Inferior parietal cortex (tissue), 1 donor: ENCODE measurements around the gene RNF220.
"Not testable (repeated sequence)": the region's sequence is repeated elsewhere in the genome, so short reads cannot be mapped to it uniquely, and the experiment has no call there.

Source experiments
- DNase-seq: peaks from one replicate; pipeline ENCODE4 v3.0.0-alpha.2; 2016; ENCODE audit errors: extremely low spot score

Gene RNF220

GRCh38 chr1:44547361-44547760 is 142.3 kb downstream of the RNF220 start:
- no peak for DNase-seq

DNA sequence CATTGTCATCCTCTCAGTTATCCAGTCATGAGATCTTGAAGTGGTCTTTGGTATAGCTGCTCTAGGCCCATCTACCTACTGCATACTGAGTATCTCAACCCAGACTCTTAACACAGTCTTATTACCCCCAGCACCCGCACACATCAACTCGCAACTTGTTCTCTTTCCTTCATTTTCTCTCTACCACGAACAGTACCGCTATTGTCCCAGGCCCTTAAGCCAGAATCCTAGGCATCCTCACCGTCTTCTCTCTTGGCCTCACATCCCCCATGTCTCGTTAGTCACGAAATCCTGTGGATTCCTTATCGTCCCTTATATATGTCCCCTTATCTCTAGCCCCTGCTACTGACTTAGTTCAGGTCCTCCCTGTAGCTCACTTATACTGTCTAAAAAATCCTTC is 142.8 kb downstream of the RNF220 start:
- no peak for DNase-seq

DNA sequence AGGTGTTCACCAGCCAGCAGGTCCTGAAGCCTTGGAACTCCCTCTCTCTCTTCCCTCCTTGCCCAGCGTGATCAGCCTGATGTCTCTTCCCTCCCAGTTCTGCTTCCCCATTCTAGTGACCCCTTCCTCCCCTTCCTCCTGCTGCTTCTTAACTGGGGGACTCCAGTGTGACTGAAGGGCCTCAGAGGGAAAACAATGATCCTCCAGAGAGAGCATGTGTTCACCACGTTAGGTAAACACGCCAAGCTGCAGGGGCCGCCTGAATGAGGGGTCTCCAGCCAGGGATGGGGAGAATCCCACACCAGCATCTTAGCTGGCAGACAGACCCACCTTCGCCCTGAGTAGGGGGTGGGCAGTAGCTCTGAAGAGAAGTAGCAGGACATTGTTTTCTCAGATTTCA is 144.5 kb downstream of the RNF220 start:
- no peak for DNase-seq

- DNase-seq: no peak
Measured at GRCh38 chr1:44553127-44553758, 148.2 kb downstream of the RNF220 start.

DNA sequence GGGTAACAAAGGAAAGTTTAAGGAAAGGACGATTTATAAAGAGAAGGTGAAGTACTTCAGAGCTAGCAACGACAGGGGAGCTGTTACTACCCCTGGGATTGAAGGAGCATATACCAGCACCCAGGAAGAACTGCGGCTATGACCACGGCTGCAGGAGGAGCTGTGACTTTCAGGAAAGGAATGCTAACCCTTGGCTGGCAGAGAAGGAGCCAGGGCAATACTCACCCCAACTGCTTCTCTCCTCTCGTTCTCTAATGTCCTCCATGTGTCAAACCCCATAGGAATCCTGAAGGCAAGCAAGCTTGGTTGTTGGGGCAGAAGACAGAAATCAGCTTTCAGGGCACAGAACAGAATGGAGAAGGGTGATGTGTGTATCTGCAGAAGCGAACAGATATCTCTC is 148.7 kb downstream of the RNF220 start:
- DNase-seq: no peak

GRCh38 chr1:44554706-44555105 is 149.7 kb downstream of the RNF220 start:
- no peak for DNase-seq

- DNase-seq: no peak
Measured at GRCh38 chr1:44557778-44558177, 152.7 kb downstream of the RNF220 start.

DNA sequence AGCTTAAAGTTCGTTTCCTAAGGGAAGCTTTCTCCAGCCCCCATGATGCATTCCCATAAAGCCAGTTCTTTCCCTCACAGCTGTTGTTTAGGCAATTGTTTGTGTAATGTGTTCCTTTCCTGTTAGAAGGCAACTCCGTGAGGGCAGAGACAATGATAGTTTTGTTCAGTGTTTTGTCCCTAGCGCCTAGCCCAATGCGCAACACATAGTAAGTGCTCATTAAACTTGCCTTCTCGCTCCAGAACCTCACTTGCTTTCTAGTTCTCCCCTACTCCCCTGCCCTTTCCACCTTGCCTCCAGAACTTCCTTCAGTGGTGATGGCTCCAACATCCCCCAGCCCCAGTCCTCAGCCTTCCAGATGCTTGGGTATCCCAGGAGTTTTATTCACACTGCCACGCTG is 153.8 kb downstream of the RNF220 start:
- no peak for DNase-seq

DNA sequence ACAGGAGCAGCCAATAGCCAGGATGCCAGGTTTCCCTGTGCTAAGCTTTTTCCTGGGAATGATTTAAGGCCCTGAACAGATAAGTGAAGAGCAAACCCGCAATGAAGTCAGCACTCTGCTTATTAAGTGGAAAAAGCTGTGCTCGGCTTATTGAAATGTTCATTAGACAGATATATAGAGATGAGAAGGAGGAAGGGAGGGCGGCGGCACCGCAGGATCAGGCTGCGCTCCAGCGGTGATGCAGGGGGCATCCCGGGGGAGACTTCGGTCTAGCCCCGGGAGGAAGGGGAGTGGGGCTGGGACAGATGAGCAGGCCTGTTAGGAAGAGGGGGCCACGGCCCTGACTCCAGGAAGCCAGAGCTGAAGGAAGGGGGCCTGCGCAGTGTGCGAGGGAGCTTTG is 154.3 kb downstream of the RNF220 start:
- DNase-seq: no peak

DNA sequence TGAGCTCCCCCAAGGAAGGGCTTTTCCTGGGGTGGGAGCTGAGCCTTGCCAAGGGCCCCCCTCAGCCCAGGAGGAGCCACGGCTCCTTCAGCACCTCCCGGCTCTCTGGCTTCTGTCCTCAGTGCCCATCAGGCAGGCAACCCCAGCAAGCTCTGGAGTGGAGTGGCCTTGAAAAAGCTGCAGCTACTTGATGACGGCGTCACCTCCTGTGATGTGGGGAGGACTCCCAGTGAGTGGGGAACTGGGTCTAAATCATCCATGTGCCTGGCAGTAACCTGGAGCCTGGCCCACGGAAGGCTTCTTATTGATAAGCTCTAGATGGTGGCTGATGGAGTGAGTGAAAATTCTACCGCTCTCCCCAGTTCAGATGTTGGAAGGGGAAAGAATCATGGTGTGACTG is 154.9 kb downstream of the RNF220 start:
- DNase-seq: no peak

DNA sequence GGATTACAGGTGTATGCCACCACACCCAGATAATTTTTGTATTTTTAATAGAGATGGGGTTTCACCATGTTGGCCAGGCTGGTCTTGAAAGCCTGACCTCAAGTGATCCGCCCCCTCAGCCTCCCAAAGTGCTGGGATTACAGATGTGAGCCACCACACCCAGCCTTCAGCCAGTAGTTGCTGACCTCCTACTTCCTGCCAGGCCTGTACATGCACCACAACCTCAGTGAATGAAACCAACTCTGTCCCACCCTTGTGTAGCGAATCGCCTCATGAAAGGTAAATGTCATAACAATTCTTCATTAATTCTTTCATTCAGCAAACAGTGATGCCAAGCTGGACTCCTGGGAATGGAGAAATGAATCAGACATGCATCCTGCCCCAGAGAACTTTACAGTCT is 155.6 kb downstream of the RNF220 start:
- not testable (repeated sequence) for DNase-seq

GRCh38 chr1:44565259-44565750 is 160.2 kb downstream of the RNF220 start:
- DNase-seq: no peak

DNA sequence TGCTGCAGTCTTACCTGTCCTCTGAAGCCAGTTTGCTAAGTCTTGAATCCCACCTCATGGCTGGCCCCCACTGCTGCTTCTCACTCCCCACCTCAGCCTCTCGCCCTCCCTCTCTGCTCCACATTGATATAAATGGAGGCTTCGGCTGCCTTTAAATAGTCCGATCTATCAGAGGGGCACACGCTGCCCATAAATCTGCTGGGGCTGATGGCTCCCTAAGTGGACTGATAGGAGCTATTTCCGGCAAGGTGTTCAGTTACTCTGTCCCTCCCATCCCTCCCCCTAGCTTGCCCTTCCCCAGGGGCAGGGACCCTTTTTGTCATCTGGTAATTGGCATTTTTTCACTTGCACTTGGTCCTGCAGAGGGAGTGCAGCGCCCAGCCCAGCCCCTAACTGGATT is 160.8 kb downstream of the RNF220 start:
- DNase-seq: no peak

- DNase-seq: no peak
Measured at GRCh38 chr1:44566281-44567046, 161.4 kb downstream of the RNF220 start.

- DNase-seq: no peak
Measured at GRCh38 chr1:44568128-44568900, 163.3 kb downstream of the RNF220 start.

- no peak for DNase-seq
Measured at GRCh38 chr1:44569491-44569890, 164.4 kb downstream of the RNF220 start.

DNA sequence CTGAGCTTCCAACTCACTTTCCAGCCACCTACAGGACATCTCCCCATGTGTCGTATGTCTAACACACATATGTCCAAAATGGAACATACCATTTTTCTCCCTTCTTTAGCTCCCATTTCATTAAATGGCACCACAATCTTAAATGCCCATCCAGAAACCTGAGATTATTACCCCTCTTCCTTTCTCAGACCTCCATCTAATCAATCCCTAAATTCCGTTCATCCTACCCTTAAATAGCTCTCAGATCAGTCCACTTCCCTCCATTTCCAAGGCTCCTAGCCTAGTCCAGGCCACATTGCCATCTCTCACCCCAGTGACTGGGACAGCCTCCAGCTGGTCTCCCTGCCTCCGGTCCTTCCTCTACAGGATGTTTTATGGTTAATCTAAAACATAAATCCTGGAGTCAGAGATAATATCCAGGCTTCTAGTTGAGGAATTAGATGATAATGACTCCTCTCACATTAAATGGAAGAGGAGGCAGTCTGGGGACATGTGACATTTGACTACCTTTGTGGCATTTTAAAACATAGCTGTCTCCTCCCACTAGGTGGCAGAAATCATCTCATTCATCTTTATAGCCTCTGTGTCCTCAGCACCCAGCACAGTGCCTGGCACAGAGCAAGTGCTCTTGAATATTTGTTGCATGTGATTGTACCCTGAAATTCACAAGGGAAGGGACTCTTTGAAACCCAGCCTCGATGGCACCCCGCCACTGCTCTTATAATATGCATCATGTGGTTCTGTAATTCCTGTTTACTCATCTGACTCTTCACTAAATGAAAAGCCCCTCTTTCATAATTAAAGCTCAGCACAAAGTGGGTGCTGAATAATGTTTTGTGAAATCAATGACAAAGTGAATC is 166.9 kb downstream of the RNF220 start:
- DNase-seq: no peak

DNA sequence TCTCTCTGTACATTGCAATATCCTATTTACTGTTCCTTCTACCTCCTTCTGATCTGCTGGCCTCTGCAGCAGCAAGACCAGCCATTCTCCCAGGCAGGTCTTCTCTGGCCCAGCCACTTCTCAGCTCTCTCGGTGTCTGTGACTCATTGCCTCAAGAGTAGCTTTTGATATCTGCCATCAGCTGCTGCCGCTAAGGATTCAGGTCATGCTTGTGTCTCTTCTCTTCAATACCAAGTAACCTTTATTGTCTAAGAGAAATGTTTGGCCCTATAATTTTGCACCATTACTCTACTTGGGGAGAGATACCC is 167.5 kb downstream of the RNF220 start:
- no peak for DNase-seq

DNA sequence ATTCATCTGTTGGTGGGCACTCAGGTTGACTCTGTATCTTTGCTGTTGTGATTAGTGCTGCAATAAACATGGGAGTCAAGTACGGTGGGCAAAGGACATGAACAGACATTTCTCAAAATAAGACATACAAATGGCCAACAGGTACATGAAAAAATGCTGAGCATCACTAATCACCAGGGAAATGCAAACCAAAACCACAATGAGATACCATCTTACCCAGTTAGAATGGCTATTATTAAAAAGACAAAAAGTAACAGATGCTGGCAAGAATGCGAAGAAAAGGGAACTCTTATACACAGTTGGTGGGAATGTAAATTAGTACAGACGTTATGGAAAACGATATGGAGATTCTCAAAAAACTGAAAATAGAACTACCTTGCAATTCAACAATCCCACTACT is 170.3 kb downstream of the RNF220 start:
- no peak for DNase-seq

- DNase-seq: peak; percentile 60
Measured at GRCh38 chr1:44576456-44577150, 171.5 kb downstream of the RNF220 start.

GRCh38 chr1:44581205-44581604 is 176.2 kb downstream of the RNF220 start:
- no peak for DNase-seq
